Measurements from ENCODE around the gene GPR17.

Gene GPR17

GRCh38 chr2:127614731-127615130, 31.2 kb upstream of the GPR17 start:
- DNase-seq (ENCODE audit: low spot score), result no peak
- in situ Hi-C loops (cut with MboI; ENCODE audit: low pct_unique_long_range_greater_than_20kb, low sequenced_read_pairs, unreplicated experiment), result no loop called here
- no peak for TF ChIP-seq CTCF (IDR thresholded peaks at IDR 0.05; ENCODE audit: extremely low read depth, insufficient read depth, missing control alignments)

- no peak for DNase-seq (ENCODE audit: low spot score)
- in situ Hi-C loops (cut with MboI; ENCODE audit: low pct_unique_long_range_greater_than_20kb, low sequenced_read_pairs, unreplicated experiment), result no loop called here
- no peak for TF ChIP-seq CTCF (IDR thresholded peaks at IDR 0.05; ENCODE audit: extremely low read depth, insufficient read depth, missing control alignments)
Observed at GRCh38 chr2:127615511-127616166, 30.3 kb upstream of the GPR17 start.

- TF ChIP-seq CTCF (IDR thresholded peaks at IDR 0.05; ENCODE audit: extremely low read depth, insufficient read depth, missing control alignments), result no peak
- DNase-seq (ENCODE audit: low spot score), result no peak
- in situ Hi-C loops (cut with MboI; ENCODE audit: low pct_unique_long_range_greater_than_20kb, low sequenced_read_pairs, unreplicated experiment), result no loop called here
Observed at GRCh38 chr2:127618551-127619202, 27.3 kb upstream of the GPR17 start.

GRCh38 chr2:127619203-127619590, 26.8 kb upstream of the GPR17 start:
- no peak for TF ChIP-seq CTCF (IDR thresholded peaks at IDR 0.05; ENCODE audit: extremely low read depth, insufficient read depth, missing control alignments)
- in situ Hi-C loops (cut with MboI; ENCODE audit: low pct_unique_long_range_greater_than_20kb, low sequenced_read_pairs, unreplicated experiment), result no loop called here
- no peak for DNase-seq (ENCODE audit: low spot score)

- in situ Hi-C loops (cut with MboI; ENCODE audit: low pct_unique_long_range_greater_than_20kb, low sequenced_read_pairs, unreplicated experiment), result no loop called here
- DNase-seq (ENCODE audit: low spot score), result peak; percentile 72
- TF ChIP-seq CTCF (IDR thresholded peaks at IDR 0.05; ENCODE audit: extremely low read depth, insufficient read depth, missing control alignments), result no peak
Observed at GRCh38 chr2:127619877-127620705, 25.9 kb upstream of the GPR17 start.

- TF ChIP-seq CTCF (IDR thresholded peaks at IDR 0.05; ENCODE audit: extremely low read depth, insufficient read depth, missing control alignments), result no peak
- in situ Hi-C loops (cut with MboI; ENCODE audit: low pct_unique_long_range_greater_than_20kb, low sequenced_read_pairs, unreplicated experiment), result no loop called here
- DNase-seq (ENCODE audit: low spot score), result peak; percentile 63
Observed at GRCh38 chr2:127620866-127621265, 25.1 kb upstream of the GPR17 start.

Measured in GM13977 (cell line).